HEK293 (cell line): Measurements from ENCODE around the gene GRIP1.
A peak's percentile ranks its signal among the peaks of the same experiment; 100 is the strongest.

Experiments
- CTCF ChIA-PET: fragments of 350-600 bp; formaldehyde crosslinking; extraction: SDS; loops from one replicate; lab custom pipeline; 2021; ENCODE audit warnings: antibody characterized with exemption; lab: Yijun Ruan, JAX
- POLR2A ChIA-PET: fragments of 300-600 bp; formaldehyde crosslinking; extraction: SDS; loops from one replicate; lab custom pipeline; 2020; ENCODE audit warnings: antibody characterized with exemption, inconsistent platforms; lab: Yijun Ruan, JAX
- H3K27ac ChIP-seq: fragments of 200-500 bp; sonication (Bioruptor generic); 2 replicates; pipeline ENCODE4 v1.5.1; 2014; ENCODE audit warnings: low read depth, low read length, control low read depth, inconsistent platforms; ENCODE audit errors: extremely low read depth
- H3K36me3 ChIP-seq, 2 experiments: fragments of 200-500 bp in 1 of 2; sonication (Bioruptor generic) in 1 of 2; 1 replicate in 1 of 2; 2 replicates in 1 of 2; pipeline ENCODE4 v1.5.1; 2014 to 2017; ENCODE audit warnings: inconsistent platforms in 2 of 2, low read length in 2 of 2; ENCODE audit not compliant: control insufficient read depth in 2 of 2, insufficient read depth in 1 of 2
- H3K4me1 ChIP-seq: fragments of 200-500 bp; sonication (Bioruptor generic); 2 replicates; pipeline ENCODE4 v1.5.1; 2014; ENCODE audit warnings: mild to moderate bottlenecking, low read length, inconsistent platforms; ENCODE audit not compliant: control insufficient read depth, insufficient read depth
- H3K4me3 ChIP-seq: 2 replicates; pipeline ENCODE4 v1.5.1; 2011; ENCODE audit warnings: low read depth, mild to moderate bottlenecking, control low read depth, low read length, moderate library complexity
- H3K9me3 ChIP-seq: fragments of 200-500 bp; sonication (Bioruptor generic); 2 replicates; pipeline ENCODE4 v1.5.1; 2014; ENCODE audit warnings: low read depth, low read length, inconsistent platforms; ENCODE audit not compliant: control insufficient read depth, insufficient read depth
- GLIS1 ChIP-seq: fragments of 450-650 bp; formaldehyde crosslinking; IDR thresholded peaks from 2 replicates; pipeline ENCODE4 v1.5.1; 2016; ENCODE audit warnings: missing biosample characterization, missing genetic modification characterization
- HOXA7 ChIP-seq: sonication (generic); formaldehyde crosslinking; IDR thresholded peaks from 2 replicates; pipeline ENCODE4 v1.8.1; 2022; ENCODE audit warnings: missing genetic modification reagents, borderline replicate concordance
- KLF7 ChIP-seq: fragments of 450-650 bp; formaldehyde crosslinking; IDR thresholded peaks from 2 replicates; pipeline ENCODE4 v1.5.1; 2016; ENCODE audit warnings: missing biosample characterization, missing genetic modification characterization, borderline replicate concordance
- MEIS1 ChIP-seq: sonication (generic); formaldehyde crosslinking; IDR thresholded peaks from 2 replicates; pipeline ENCODE4 v1.8.1; 2022; ENCODE audit warnings: missing genetic modification reagents, mild to moderate bottlenecking, borderline replicate concordance
- SALL2 ChIP-seq: fragments of 450-650 bp; formaldehyde crosslinking; IDR thresholded peaks from 2 replicates; pipeline ENCODE4 v1.5.0; 2017; ENCODE audit warnings: missing biosample characterization, mild to moderate bottlenecking, missing genetic modification characterization, borderline replicate concordance
- ZBTB1 ChIP-seq: fragments of 450-650 bp; formaldehyde crosslinking; IDR thresholded peaks from 2 replicates; pipeline ENCODE4 v1.5.1; 2016; ENCODE audit warnings: missing biosample characterization, missing genetic modification characterization
- ZBTB7A ChIP-seq: fragments of 450-650 bp; formaldehyde crosslinking; IDR thresholded peaks from 2 replicates; pipeline ENCODE4 v1.5.1; 2016; ENCODE audit warnings: low read depth, missing biosample characterization, missing genetic modification characterization
- ZNF112 ChIP-seq: fragments of 450-650 bp; formaldehyde crosslinking; IDR thresholded peaks from 2 replicates; pipeline ENCODE4 v1.5.0; 2017; ENCODE audit warnings: missing biosample characterization, missing genetic modification characterization
- ZNF19 ChIP-seq: fragments of 450-650 bp; formaldehyde crosslinking; IDR thresholded peaks from 2 replicates; pipeline ENCODE4; 2016; ENCODE audit warnings: missing biosample characterization, missing genetic modification characterization, low read depth
- ZNF280C ChIP-seq: fragments of 450-650 bp; formaldehyde crosslinking; IDR thresholded peaks from 2 replicates; pipeline ENCODE4 v1.5.1; 2016; ENCODE audit warnings: missing biosample characterization, missing genetic modification characterization
- ZNF335 ChIP-seq: fragments of 450-650 bp; formaldehyde crosslinking; conservative IDR thresholded peaks from 2 replicates; pipeline ENCODE4 v1.5.1; 2016; ENCODE audit warnings: missing biosample characterization, missing genetic modification characterization
- ZNF350 ChIP-seq: fragments of 450-650 bp; formaldehyde crosslinking; IDR thresholded peaks from 2 replicates; pipeline ENCODE4 v1.5.0; 2017; ENCODE audit warnings: missing biosample characterization, mild to moderate bottlenecking, missing genetic modification characterization
- ZNF521 ChIP-seq: fragments of 450-650 bp; formaldehyde crosslinking; IDR thresholded peaks from 2 replicates; pipeline ENCODE4 v1.5.1; 2017; ENCODE audit warnings: missing biosample characterization, mild to moderate bottlenecking, missing genetic modification characterization
- ZNF645 ChIP-seq: fragments of 450-650 bp; formaldehyde crosslinking; IDR thresholded peaks from 2 replicates; pipeline ENCODE4; 2016; ENCODE audit warnings: missing biosample characterization, missing genetic modification characterization
- ZNF664 ChIP-seq: fragments of 450-650 bp; formaldehyde crosslinking; IDR thresholded peaks from 2 replicates; pipeline ENCODE4 v1.5.1; 2016; ENCODE audit warnings: missing biosample characterization, missing genetic modification characterization
- ZNF670 ChIP-seq: fragments of 450-650 bp; formaldehyde crosslinking; IDR thresholded peaks from 2 replicates; pipeline ENCODE4 v1.5.1; 2016; ENCODE audit warnings: missing biosample characterization, missing genetic modification characterization, low read depth
- ZNF692 ChIP-seq: fragments of 450-650 bp; formaldehyde crosslinking; IDR thresholded peaks from 2 replicates; pipeline ENCODE4 v1.5.1; 2016; ENCODE audit warnings: missing biosample characterization, missing genetic modification characterization
- ZNF777 ChIP-seq: fragments of 450-650 bp; formaldehyde crosslinking; IDR thresholded peaks from 2 replicates; pipeline ENCODE4 v1.5.1; 2017; ENCODE audit warnings: missing biosample characterization, missing genetic modification characterization, borderline replicate concordance
- TF ChIP-seq, protein P1 (sequence below): fragments of 450-650 bp; formaldehyde crosslinking; IDR thresholded peaks from 2 replicates; pipeline ENCODE4 v1.5.1; 2016; ENCODE audit warnings: missing biosample characterization, missing genetic modification characterization
- TF ChIP-seq, protein P2 (sequence below): fragments of 450-650 bp; formaldehyde crosslinking; optimal IDR thresholded peaks from 2 replicates; pipeline ENCODE3; 2016; ENCODE audit warnings: missing biosample characterization, mild to moderate bottlenecking, missing genetic modification characterization
- TF ChIP-seq, protein P3 (sequence below): fragments of 450-650 bp; formaldehyde crosslinking; conservative IDR thresholded peaks from 2 replicates; pipeline ENCODE4 v1.5.1; 2016; ENCODE audit warnings: low read depth, missing biosample characterization, missing genetic modification characterization

Gene GRIP1

DNA sequence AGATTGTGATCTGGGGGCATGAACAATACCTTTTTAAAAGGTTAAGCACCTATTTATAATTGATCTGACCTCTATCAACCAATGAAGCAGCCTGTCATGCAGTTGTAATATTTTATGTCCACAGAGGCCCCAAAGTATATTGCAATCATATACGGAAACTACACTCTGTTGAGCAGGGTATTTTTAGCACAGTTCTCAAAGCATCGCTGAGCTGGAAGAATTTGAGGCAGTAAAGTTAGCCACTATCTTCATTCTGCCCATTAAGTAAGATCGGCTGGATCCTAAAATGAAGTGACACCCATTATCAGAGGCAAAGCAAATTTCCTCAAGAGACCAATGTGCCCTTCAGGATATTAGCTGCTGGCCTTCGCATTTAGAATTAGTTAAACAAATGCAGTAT is 47.7 kb upstream of the GRIP1 start (continued):
- TF ChIP-seq ZNF692 (tag by site-specific recombination) (no peak), SALL2 (no peak), ZNF664 (tag by site-specific recombination) (0 out of 2 replicates have a peak, but pooled peaks have one; percentile 48), ZNF19 (no peak), ZNF280C (tag by site-specific recombination) (no peak)
- TF ChIP-seq, protein P1, sequence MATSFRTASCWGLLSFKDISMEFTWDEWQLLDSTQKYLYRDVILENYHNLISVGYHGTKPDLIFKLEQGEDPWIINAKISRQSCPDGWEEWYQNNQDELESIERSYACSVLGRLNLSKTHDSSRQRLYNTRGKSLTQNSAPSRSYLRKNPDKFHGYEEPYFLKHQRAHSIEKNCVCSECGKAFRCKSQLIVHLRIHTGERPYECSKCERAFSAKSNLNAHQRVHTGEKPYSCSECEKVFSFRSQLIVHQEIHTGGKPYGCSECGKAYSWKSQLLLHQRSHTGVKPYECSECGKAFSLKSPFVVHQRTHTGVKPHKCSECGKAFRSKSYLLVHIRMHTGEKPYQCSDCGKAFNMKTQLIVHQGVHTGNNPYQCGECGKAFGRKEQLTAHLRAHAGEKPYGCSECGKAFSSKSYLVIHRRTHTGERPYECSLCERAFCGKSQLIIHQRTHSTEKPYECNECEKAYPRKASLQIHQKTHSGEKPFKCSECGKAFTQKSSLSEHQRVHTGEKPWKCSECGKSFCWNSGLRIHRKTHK (tag by site-specific recombination), result no peak
- TF ChIP-seq, all 188 proteins: peak for 2

DNA sequence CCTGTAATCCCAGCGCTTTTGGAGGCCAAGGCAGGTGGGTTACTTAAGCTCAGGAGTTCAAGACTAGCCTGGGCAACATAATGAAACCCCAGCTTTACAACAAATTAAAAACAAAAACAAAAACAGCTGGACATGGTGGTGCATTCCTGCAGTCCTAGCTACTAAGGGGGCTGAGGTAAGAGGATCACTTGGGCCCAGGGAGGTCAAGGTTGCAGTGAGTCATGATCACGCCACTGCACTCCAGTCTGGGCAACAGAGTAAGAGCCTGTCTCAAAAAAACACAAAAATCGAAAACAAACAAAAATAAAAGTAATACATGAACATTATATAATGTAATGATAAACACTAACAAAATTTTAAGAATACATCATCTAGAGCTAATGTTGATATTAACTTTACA is 46.2 kb upstream of the GRIP1 start:
- no peak for TF ChIP-seq ZBTB1 (tag by site-specific recombination)
- TF ChIP-seq ZNF335 (tag by site-specific recombination), result peak; percentile 29
- TF ChIP-seq GLIS1 (tag by site-specific recombination), result peak; percentile 34; the same call in 1 of the 2 replicates
- TF ChIP-seq, all 188 proteins: peak for 2
- no peak overlapping the region for H3K27ac ChIP-seq
- CTCF ChIA-PET, result interaction anchor here (0.7 to 1.7 kb wide), 3 partner anchors 16 to 137 kb away, joined by 3 to 5 read pairs (median 4); no protein-coding TSS in a partner anchor
- no peaks in the 10 kb centered on the region for H3K36me3 ChIP-seq
- H3K9me3 ChIP-seq, result no peaks in the 10 kb centered on the region
- POLR2A ChIA-PET, result no interaction called here
- no peak overlapping the region for H3K4me3 ChIP-seq
- H3K4me1 ChIP-seq, result peaks cover 5% of the 10 kb centered on the region

DNA sequence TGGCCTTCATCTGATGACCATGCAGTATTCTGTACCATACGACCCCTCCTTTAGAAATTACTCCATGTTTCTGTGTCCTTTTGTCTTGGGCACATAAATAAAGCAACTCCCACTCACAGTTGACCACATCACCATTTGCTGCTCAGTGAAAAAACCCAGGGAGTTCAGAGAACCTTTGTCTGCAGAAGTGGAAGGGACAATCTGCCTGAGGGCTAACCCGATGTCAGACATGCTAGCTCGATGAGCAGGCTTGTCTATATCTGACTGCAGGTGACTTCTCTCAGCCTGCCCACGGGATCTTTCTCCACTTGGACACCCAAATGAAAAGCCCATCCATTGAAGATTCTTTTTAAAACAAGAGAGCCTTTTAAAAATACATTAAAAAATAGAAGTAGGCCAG is 45.7 kb upstream of the GRIP1 start:
- H3K9me3 ChIP-seq, result no peaks in the 10 kb centered on the region
- POLR2A ChIA-PET, result no interaction called here
- no peak overlapping the region for H3K4me3 ChIP-seq
- H3K36me3 ChIP-seq, result no peaks in the 10 kb centered on the region
- CTCF ChIA-PET, result interaction anchor here (0.7 to 1.7 kb wide), 4 partner anchors 10 to 138 kb away, joined by 3 to 5 read pairs (median 4); no protein-coding TSS in a partner anchor
- no peak overlapping the region for H3K27ac ChIP-seq
- H3K4me1 ChIP-seq, result peaks cover 5% of the 10 kb centered on the region
- TF ChIP-seq ZBTB7A (tag by site-specific recombination) (no peak), ZNF350 (tag by site-specific recombination) (no peak), KLF7 (no peak), MEIS1 (CRISPR knock-in tag) (no peak), ZNF112 (tag by site-specific recombination) (no peak), ZNF670 (tag by site-specific recombination) (no peak), HOXA7 (no peak), ZNF777 (tag by site-specific recombination) (no peak), ZNF521 (no peak), ZNF645 (no peak)
- TF ChIP-seq, protein P2, sequence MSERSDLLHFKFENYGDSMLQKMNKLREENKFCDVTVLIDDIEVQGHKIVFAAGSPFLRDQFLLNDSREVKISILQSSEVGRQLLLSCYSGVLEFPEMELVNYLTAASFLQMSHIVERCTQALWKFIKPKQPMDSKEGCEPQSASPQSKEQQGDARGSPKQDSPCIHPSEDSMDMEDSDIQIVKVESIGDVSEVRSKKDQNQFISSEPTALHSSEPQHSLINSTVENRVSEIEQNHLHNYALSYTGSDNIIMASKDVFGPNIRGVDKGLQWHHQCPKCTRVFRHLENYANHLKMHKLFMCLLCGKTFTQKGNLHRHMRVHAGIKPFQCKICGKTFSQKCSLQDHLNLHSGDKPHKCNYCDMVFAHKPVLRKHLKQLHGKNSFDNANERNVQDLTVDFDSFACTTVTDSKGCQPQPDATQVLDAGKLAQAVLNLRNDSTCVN, result no peak
- TF ChIP-seq, protein P3, sequence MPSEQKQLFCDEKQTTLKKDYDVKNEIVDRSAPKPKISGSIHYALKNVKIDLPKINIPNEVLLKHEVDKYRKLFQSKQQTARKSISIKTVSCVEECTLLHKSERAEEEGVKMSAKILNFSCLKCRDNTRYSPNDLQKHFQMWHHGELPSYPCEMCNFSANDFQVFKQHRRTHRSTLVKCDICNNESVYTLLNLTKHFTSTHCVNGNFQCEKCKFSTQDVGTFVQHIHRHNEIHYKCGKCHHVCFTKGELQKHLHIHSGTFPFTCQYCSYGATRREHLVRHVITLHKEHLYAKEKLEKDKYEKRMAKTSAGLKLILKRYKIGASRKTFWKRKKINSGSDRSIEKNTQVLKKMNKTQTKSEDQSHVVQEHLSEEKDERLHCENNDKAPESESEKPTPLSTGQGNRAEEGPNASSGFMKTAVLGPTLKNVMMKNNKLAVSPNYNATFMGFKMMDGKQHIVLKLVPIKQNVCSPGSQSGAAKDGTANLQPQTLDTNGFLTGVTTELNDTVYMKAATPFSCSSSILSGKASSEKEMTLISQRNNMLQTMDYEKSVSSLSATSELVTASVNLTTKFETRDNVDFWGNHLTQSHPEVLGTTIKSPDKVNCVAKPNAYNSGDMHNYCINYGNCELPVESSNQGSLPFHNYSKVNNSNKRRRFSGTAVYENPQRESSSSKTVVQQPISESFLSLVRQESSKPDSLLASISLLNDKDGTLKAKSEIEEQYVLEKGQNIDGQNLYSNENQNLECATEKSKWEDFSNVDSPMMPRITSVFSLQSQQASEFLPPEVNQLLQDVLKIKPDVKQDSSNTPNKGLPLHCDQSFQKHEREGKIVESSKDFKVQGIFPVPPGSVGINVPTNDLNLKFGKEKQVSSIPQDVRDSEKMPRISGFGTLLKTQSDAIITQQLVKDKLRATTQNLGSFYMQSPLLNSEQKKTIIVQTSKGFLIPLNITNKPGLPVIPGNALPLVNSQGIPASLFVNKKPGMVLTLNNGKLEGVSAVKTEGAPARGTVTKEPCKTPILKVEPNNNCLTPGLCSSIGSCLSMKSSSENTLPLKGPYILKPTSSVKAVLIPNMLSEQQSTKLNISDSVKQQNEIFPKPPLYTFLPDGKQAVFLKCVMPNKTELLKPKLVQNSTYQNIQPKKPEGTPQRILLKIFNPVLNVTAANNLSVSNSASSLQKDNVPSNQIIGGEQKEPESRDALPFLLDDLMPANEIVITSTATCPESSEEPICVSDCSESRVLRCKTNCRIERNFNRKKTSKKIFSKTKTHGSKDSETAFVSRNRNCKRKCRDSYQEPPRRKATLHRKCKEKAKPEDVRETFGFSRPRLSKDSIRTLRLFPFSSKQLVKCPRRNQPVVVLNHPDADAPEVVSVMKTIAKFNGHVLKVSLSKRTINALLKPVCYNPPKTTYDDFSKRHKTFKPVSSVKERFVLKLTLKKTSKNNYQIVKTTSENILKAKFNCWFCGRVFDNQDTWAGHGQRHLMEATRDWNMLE (tag by site-specific recombination), result no peak
